Activated CD8-positive, alpha-beta T cell treated with anti-CD3 and anti-CD28 coated beads, Interleukin-2, amount 10 ng/mL, durations not matched to agents 7 days and 5 days (primary cell): ENCODE data around the gene ANKZF1. TPM values are rescaled to one million over a fixed set of nuclear protein-coding genes. Genes with fewer than 3 reads are reported as not detected.

Experiments used
- ATAC-seq: fragments of 150-1000 bp; cut with Tn5 transposase; one replicate; pipeline ENCODE4 v1.10.0; 2021; ENCODE audit warnings: moderate library complexity
- CTCF ChIA-PET: fragments of 350-600 bp; sonication (Branson Sonifier 250); formaldehyde crosslinking; loops from one replicate; lab custom pipeline; 2021; ENCODE audit warnings: antibody characterized with exemption; lab: Charles Lee
- POLR2A ChIA-PET: fragments of 350-600 bp; sonication (Branson Sonifier 250); formaldehyde crosslinking; loops from one replicate; lab custom pipeline; 2021; ENCODE audit warnings: antibody characterized with exemption; lab: Charles Lee
- DNase-seq: peaks from one replicate; pipeline ENCODE4 v3.0.0-alpha.2; 2020
- H3K27ac Mint-ChIP-seq: one replicate; pipeline ENCODE4 v1.8.0; 2021; ENCODE audit warnings: mild to moderate bottlenecking, mixed read lengths
- H3K27me3 Mint-ChIP-seq: one replicate; pipeline ENCODE4 v1.8.0; 2021; ENCODE audit warnings: low read depth, mixed read lengths
- H3K36me3 Mint-ChIP-seq: one replicate; pipeline ENCODE4 v1.8.0; 2021; ENCODE audit warnings: low read depth, mixed read lengths
- H3K4me1 Mint-ChIP-seq: one replicate; pipeline ENCODE4 v1.8.0; 2021; ENCODE audit warnings: low read depth, mixed read lengths
- H3K4me3 Mint-ChIP-seq: one replicate; pipeline ENCODE4 v1.8.0; 2021; ENCODE audit warnings: mild to moderate bottlenecking, mixed read lengths
- H3K9me3 Mint-ChIP-seq: one replicate; pipeline ENCODE4 v1.8.0; 2022; ENCODE audit warnings: mixed read lengths; ENCODE audit not compliant: insufficient read depth
- total RNA-seq, 2 experiments: library from RNA; stranded (reverse); gene quantifications; one replicate each; pipeline ENCODE4 v1.2.3, GENCODE V29; 2021

Gene ANKZF1
- total RNA-seq, 2 experiments from 2014 or later, result 106 to 114 TPM

GRCh38 chr2:219282375-219282774 lies 52.8 kb downstream of the ANKZF1 start:
- Mint-ChIP-seq H3K4me1 (peaks cover 40% of the 10 kb centered on the region), H3K4me3 (no peak overlapping the region), H3K27me3 (no peaks in the 10 kb centered on the region), H3K36me3 (peaks cover 28% of the 10 kb centered on the region), H3K9me3 (no peaks in the 10 kb centered on the region), H3K27ac (no peak overlapping the region)
- DNase-seq (no peak), ATAC-seq (no peak)
- CTCF ChIA-PET, result interaction anchor here (0.6 to 13.6 kb wide), 2 partner anchors 11 to 27 kb away, joined by 3 to 239 read pairs; no protein-coding TSS in a partner anchor
- POLR2A ChIA-PET, result interaction anchor here (0.9 kb wide), 1 partner anchor 53 kb away, joined by 5 read pairs; the partner anchor contains the start of genes ANKZF1 and ATG9A

DNA sequence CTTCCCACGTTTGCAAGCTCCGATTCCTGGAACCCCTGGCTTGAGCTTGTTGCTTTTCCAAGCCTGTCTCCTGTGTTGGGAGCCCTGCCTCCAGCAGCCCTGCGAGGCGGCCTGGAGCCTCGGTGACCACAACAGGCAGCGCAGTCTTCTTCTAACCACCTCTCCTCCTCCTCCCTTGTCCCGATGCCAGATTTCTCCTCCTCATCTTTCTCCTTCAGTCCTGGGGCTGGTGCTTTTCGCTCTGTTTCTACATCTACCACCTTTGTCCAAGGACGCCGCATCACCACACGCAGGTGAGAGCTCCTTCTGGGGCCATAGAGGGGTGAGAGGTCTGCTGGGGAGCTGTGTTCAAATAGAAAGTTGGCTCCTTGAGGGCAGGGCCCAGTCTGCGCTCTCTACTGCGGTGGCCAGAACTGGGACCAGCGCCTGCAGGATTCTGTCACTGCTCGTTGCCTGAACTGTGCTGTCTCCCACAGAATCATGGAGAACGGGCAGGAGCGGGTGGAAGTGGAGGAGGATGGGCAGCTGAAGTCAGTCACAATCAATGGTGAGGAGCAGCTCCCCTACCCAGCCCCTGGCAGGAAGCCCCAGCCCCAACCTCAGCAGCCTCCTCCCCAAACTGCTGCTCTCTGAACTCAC lies 53.5 kb downstream of the ANKZF1 start:
- DNase-seq (no peak), ATAC-seq (no peak)
- peaks cover 28% of the 10 kb centered on the region for H3K36me3 Mint-ChIP-seq
- peak overlapping the region; percentile 8 for H3K27ac Mint-ChIP-seq
- POLR2A ChIA-PET, result no interaction called here
- H3K4me3 Mint-ChIP-seq, result no peak overlapping the region
- H3K4me1 Mint-ChIP-seq, result peaks cover 33% of the 10 kb centered on the region
- H3K27me3 Mint-ChIP-seq, result no peaks in the 10 kb centered on the region
- CTCF ChIA-PET, result interaction anchor here (13.6 kb wide), 1 partner anchor 10 kb away, joined by 239 read pairs; no protein-coding TSS in a partner anchor
- no peaks in the 10 kb centered on the region for H3K9me3 Mint-ChIP-seq

DNA sequence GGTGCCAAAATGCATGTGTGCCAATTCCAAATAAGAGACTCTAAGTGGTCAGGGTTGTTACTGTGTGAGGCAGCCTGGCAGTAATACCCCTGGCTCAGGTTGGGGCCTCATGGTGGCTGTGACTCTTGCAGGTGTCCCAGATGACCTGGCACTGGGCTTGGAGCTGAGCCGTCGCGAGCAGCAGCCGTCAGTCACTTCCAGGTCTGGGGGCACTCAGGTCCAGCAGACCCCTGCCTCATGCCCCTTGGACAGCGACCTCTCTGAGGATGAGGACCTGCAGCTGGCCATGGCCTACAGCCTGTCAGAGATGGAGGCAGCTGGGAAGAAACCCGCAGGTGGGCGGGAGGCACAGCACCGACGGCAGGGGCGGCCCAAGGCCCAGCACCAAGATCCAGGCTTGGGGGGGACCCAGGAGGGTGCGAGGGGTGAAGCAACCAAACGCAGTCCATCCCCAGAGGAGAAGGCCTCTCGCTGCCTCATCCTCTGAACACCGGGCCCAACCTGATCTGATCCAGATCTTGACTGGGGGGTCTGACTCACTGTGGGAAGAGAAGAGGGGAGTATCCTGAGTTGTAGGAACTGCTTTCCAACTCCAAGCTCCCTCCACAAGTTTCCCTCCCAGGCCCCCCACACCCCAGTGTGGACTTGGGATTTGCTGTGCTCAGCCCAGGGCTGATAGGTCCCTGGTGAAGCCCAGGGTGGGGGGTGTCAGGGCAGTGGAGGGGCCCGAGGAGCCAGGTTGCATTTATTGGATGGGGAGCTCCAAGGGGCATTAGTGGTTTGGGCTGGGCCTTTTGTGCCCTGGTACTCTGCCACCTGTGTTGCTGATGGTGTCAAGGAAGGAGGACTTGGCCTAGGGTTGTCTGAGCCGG lies 55.1 kb downstream of the ANKZF1 start:
- Mint-ChIP-seq H3K4me1 (peaks cover 21% of the 10 kb centered on the region), H3K9me3 (no peaks in the 10 kb centered on the region), H3K36me3 (peaks cover 28% of the 10 kb centered on the region), H3K27me3 (no peaks in the 10 kb centered on the region), H3K4me3 (no peak overlapping the region), H3K27ac (no peak overlapping the region)
- ChIA-PET POLR2A (interaction anchor here (0.6 to 1.7 kb wide), 3 partner anchors 10 to 35 kb away, joined by 3 to 5 read pairs (median 3); partner anchors contain the start of gene TUBA4B), CTCF (interaction anchor here (1.2 to 13.6 kb wide), 2 partner anchors 8 to 103 kb away, joined by 3 to 239 read pairs; partner anchors contain the start of gene DNPEP)
- DNase-seq (no peak), ATAC-seq (no peak)

DNA sequence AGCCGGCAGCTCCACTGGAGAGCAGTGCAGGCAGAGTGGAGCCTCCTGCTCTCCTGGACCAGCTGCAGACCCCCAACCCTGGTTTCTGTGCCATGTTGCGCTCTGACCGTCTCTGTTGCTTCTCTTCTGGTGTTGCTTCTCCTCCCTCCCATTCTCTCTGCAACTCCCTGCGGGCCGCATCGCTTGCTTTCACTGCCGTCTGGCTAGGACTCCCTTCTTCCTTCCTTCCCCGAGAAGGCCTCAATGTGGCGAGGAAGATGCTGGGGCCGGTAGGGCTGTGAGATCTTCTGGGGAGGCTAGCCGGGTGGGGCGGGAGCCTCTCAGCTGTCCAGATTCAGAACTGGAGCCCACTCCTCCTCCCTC lies 55.7 kb downstream of the ANKZF1 start:
- peaks cover 15% of the 10 kb centered on the region for H3K4me1 Mint-ChIP-seq
- DNase-seq, result no peak
- H3K36me3 Mint-ChIP-seq, result peaks cover 26% of the 10 kb centered on the region
- POLR2A ChIA-PET, result interaction anchor here (1.0 to 1.7 kb wide), 2 partner anchors 9 to 33 kb away, joined by 3 to 5 read pairs; partner anchors contain the start of gene TUBA4B
- H3K27me3 Mint-ChIP-seq, result no peaks in the 10 kb centered on the region
- H3K9me3 Mint-ChIP-seq, result no peaks in the 10 kb centered on the region
- H3K27ac Mint-ChIP-seq, result no peak overlapping the region
- H3K4me3 Mint-ChIP-seq, result no peak overlapping the region
- no peak for ATAC-seq
- CTCF ChIA-PET, result interaction anchor here (13.6 kb wide), 1 partner anchor 8 kb away, joined by 239 read pairs; no protein-coding TSS in a partner anchor

- ChIA-PET CTCF (interaction anchor here (0.6 to 13.6 kb wide), 3 partner anchors 7 to 74 kb away, joined by 3 to 239 read pairs (median 3); no protein-coding TSS in a partner anchor), POLR2A (interaction anchor here (1.0 to 1.7 kb wide), 2 partner anchors 9 to 40 kb away, joined by 3 to 5 read pairs; partner anchors contain the start of gene STK16)
- ATAC-seq, result no peak
- Mint-ChIP-seq H3K4me1 (peaks cover 12% of the 10 kb centered on the region), H3K9me3 (no peaks in the 10 kb centered on the region), H3K27ac (no peak overlapping the region), H3K4me3 (no peak overlapping the region), H3K36me3 (peaks cover 22% of the 10 kb centered on the region), H3K27me3 (no peaks in the 10 kb centered on the region)
- DNase-seq, result no peak
Observed at GRCh38 chr2:219285894-219286425, 56.4 kb downstream of the ANKZF1 start.

Other genes with a start within 250 kb of the ANKZF1 start
- not detected for gene FEV, start 244.6 kb upstream of the ANKZF1 start, total RNA-seq
- gene CRYBA2, start 236.4 kb upstream of the ANKZF1 start, total RNA-seq, result not detected
- gene CFAP65, start 188.3 kb upstream of the ANKZF1 start, total RNA-seq, result not detected
- gene IHH, start 168.9 kb upstream of the ANKZF1 start, total RNA-seq, result not detected
- 10 to 100 TPM; 19.1 to 23.1 TPM for gene NHEJ1, start 69.0 kb upstream of the ANKZF1 start, total RNA-seq
- gene SLC23A3, start 59.8 kb upstream of the ANKZF1 start, total RNA-seq, result 1 to 10 TPM; 2.0 to 2.2 TPM
- 10 to 100 TPM; 75.1 to 81.4 TPM for gene CNPPD1, start 52.9 kb upstream of the ANKZF1 start, total RNA-seq
- 100 to 1,000 TPM; 104 to 111 TPM for gene RETREG2, start 51.5 kb upstream of the ANKZF1 start, total RNA-seq
- gene ZFAND2B, start 23.0 kb upstream of the ANKZF1 start, total RNA-seq, result 10 to 100 TPM; 57.0 to 59.5 TPM
- 10 to 100 TPM; 11.6 to 11.9 TPM for gene ABCB6, start 10.8 kb upstream of the ANKZF1 start, total RNA-seq
- 10 to 100 TPM; 51.7 to 53.8 TPM for gene ATG9A, start 170 bp upstream of the ANKZF1 start, total RNA-seq
- 1 to 10 TPM; 3.4 to 4.0 TPM for gene GLB1L, start 15.6 kb downstream of the ANKZF1 start, total RNA-seq
- 10 to 100 TPM; 31.2 to 31.5 TPM for gene STK16, start 15.7 kb downstream of the ANKZF1 start, total RNA-seq
- not detected for gene TUBA4B, start 23.4 kb downstream of the ANKZF1 start, total RNA-seq
- 100 to 1,000 TPM; 286 to 292 TPM for gene TUBA4A, start 24.1 kb downstream of the ANKZF1 start, total RNA-seq
- gene DNAJB2, start 49.6 kb downstream of the ANKZF1 start, total RNA-seq, result 10 to 100 TPM; 43.5 to 51.1 TPM
- under 1 TPM in 1 of 2 experiments, not detected in 1; 0.16 TPM for gene PTPRN, start 79.6 kb downstream of the ANKZF1 start, total RNA-seq
- not detected for gene RESP18, start 102.9 kb downstream of the ANKZF1 start, total RNA-seq
- 10 to 100 TPM; 58.1 to 59.7 TPM for gene DNPEP, start 158.1 kb downstream of the ANKZF1 start, total RNA-seq
- gene DES, start 188.6 kb downstream of the ANKZF1 start, total RNA-seq, result not detected
- gene SPEG, start 205.0 kb downstream of the ANKZF1 start, total RNA-seq, result 10 to 100 TPM; 10.8 to 11.6 TPM